HepG2 (cell line): ENCODE results near the gene ERP44. TPM values are rescaled to one million over a fixed set of nuclear protein-coding genes. Genes with fewer than 3 reads are reported as not detected.

Experiments used
- ATAC-seq: fragments of 200-7000 bp; cut with Tn5 transposase; 3 replicates; pipeline ENCODE4 v1.9.1; 2020; ENCODE audit warnings: mild to moderate bottlenecking, moderate library complexity
- Bru-seq: library from RNA; stranded (reverse); fragments of 400-500 nt; gene quantifications from one replicate; lab custom pipeline; 2021; lab: Mats Ljungman, UMichigan
- BruChase-seq, 2 experiments: library from RNA; stranded (reverse); fragments of 400-500 nt; gene quantifications; one replicate each; lab custom pipeline; 2021; lab: Mats Ljungman, UMichigan
- BruUV-seq: library from RNA; stranded (reverse); fragments of 400-500 nt; replicated peaks from 2 replicates; lab custom pipeline; 2021; lab: Mats Ljungman, UMichigan
- CTCF ChIA-PET: fragments of 300-600 bp; formaldehyde crosslinking; extraction: SDS; loops from one replicate; lab custom pipeline; 2021; ENCODE audit warnings: low total read pairs, inconsistent platforms, low intra/inter-chr PET ratio; lab: Yijun Ruan, JAX
- POLR2A ChIA-PET: fragments of 350-600 bp; sonication (Branson Sonifier 250); formaldehyde crosslinking; loops from one replicate; lab custom pipeline; 2020; ENCODE audit warnings: antibody characterized with exemption, inconsistent platforms; lab: Yijun Ruan, JAX
- DNase-seq: peaks from one replicate; pipeline ENCODE4 v3.0.0-alpha.2; 2015; ENCODE audit warnings: low spot score
- FAIRE-seq: peaks from 3 replicates; lab custom pipeline; 2011; peaks lifted over from hg19 to GRCh38; lab: Jason Lieb, UNC
- H2AFZ ChIP-seq: one replicate; pipeline ENCODE4 v1.6.1; 2011; ENCODE audit warnings: low read length, inconsistent platforms
- H3K27ac ChIP-seq: fragments of 300-600 bp; 3 replicates; pipeline ENCODE4 v1.8.0; 2011; ENCODE audit warnings: mixed run types, mild to moderate bottlenecking, mixed read lengths, low read length, inconsistent platforms; ENCODE audit not compliant: insufficient read depth; ENCODE audit errors: extremely low read length
- H3K27me3 ChIP-seq, 2 experiments: fragments of 200-600 bp in 1 of 2; 2 replicates in 1 of 2; 3 replicates in 1 of 2; pipeline versions ENCODE4 v1.6.0 to v1.8.0; 2011; ENCODE audit warnings: low read length in 2 of 2, mild to moderate bottlenecking in 2 of 2, moderate library complexity in 2 of 2, inconsistent platforms in 1 of 2; ENCODE audit not compliant: insufficient read depth in 2 of 2, control insufficient read depth in 1 of 2
- H3K36me3 ChIP-seq, 2 experiments: fragments of 200-600 bp in 1 of 2; replicated peaks in 1 of 2; 2 replicates in 1 of 2; 3 replicates in 1 of 2; pipeline versions ENCODE4 v1.5.1 to v1.8.0; 2011; ENCODE audit warnings: low read length in 2 of 2, inconsistent platforms in 1 of 2; ENCODE audit not compliant: insufficient read depth in 2 of 2, control insufficient read depth in 1 of 2
- H3K4me1 ChIP-seq: 2 replicates; pipeline ENCODE4 v1.5.1; 2012; ENCODE audit warnings: low read length, inconsistent platforms; ENCODE audit not compliant: insufficient read depth
- H3K4me2 ChIP-seq: 2 replicates; pipeline ENCODE4 v1.6.0; 2011; ENCODE audit warnings: low read depth, low read length, inconsistent platforms
- H3K4me3 ChIP-seq, 3 experiments: fragments of 200-600 bp in 1 of 3; sonication (generic), shearing (Covaris generic) in 1 of 3; replicated peaks in 1 of 3; 2 replicates each; pipeline ENCODE4 v1.5.1; 2011 to 2016; ENCODE audit warnings: low read length in 3 of 3, inconsistent platforms in 2 of 3, low read depth in 2 of 3, mild to moderate bottlenecking in 2 of 3, control low read depth in 1 of 3, mixed read lengths in 1 of 3; ENCODE audit not compliant: insufficient read depth in 1 of 3
- H3K79me2 ChIP-seq: one replicate; pipeline ENCODE4 v1.6.1; 2011; ENCODE audit warnings: low read length, inconsistent platforms; ENCODE audit not compliant: insufficient read depth
- H3K9ac ChIP-seq: 2 replicates; pipeline ENCODE4 v1.6.0; 2011; ENCODE audit warnings: mild to moderate bottlenecking, low read depth, low read length, inconsistent platforms; ENCODE audit not compliant: insufficient read depth
- H3K9me3 ChIP-seq: 2 replicates; pipeline ENCODE4 v1.5.1; 2012; ENCODE audit warnings: mild to moderate bottlenecking, low read length
- H4K20me1 ChIP-seq: 2 replicates; pipeline ENCODE4 v1.6.0; 2011; ENCODE audit warnings: inconsistent platforms, mild to moderate bottlenecking, low read length, moderate library complexity; ENCODE audit not compliant: insufficient read depth
- CREM ChIP-seq, 2 experiments: sonication (generic) in 1 of 2; formaldehyde crosslinking in 1 of 2; IDR thresholded peaks; 2 replicates each; pipeline versions ENCODE4 v1.4.0 to v1.6.1; 2016 to 2020; ENCODE audit warnings: antibody characterized with exemption in 1 of 2, mild to moderate bottlenecking in 1 of 2, missing genetic modification reagents in 1 of 2
- ETS1 ChIP-seq: sonication (generic); formaldehyde crosslinking; IDR thresholded peaks from 2 replicates; pipeline ENCODE4 v1.4.0; 2020; ENCODE audit warnings: missing genetic modification reagents
- HMG20B ChIP-seq: conservative IDR thresholded peaks from 2 replicates; pipeline ENCODE4 v1.6.1; 2016; ENCODE audit warnings: missing genetic modification reagents, missing compliant biosample characterization
- MATR3 ChIP-seq: sonication (generic); formaldehyde crosslinking; IDR thresholded peaks from 2 replicates; pipeline ENCODE4 v1.4.0; 2020; ENCODE audit warnings: missing genetic modification reagents
- PCBP2 ChIP-seq: fragments of 200-400 bp; formaldehyde crosslinking; optimal IDR thresholded peaks from 2 replicates; pipeline ENCODE3; 2018; ENCODE audit warnings: low read length, low read depth; ENCODE audit not compliant: poor library complexity, severe bottlenecking
- ZBTB25 ChIP-seq: IDR thresholded peaks from 2 replicates; pipeline ENCODE4 v1.6.1; 2018; ENCODE audit warnings: missing genetic modification reagents
- ZNF17 ChIP-seq: sonication (generic); formaldehyde crosslinking; IDR thresholded peaks from 2 replicates; pipeline ENCODE4 v1.5.0; 2020; ENCODE audit warnings: mild to moderate bottlenecking, missing genetic modification reagents
- ZNF329 ChIP-seq: sonication (generic); formaldehyde crosslinking; IDR thresholded peaks from 2 replicates; pipeline ENCODE4 v1.9.0; 2021; ENCODE audit warnings: low read depth, mild to moderate bottlenecking, missing genetic modification reagents
- ZNF790 ChIP-seq: sonication (generic); formaldehyde crosslinking; IDR thresholded peaks from 2 replicates; pipeline ENCODE4 v1.8.0; 2022; ENCODE audit warnings: missing genetic modification reagents, mild to moderate bottlenecking, borderline replicate concordance
- ZSCAN22 ChIP-seq: sonication (generic); formaldehyde crosslinking; IDR thresholded peaks from 2 replicates; pipeline ENCODE4 v1.4.0; 2020; ENCODE audit warnings: mild to moderate bottlenecking, missing genetic modification reagents
- whole genome bisulfite sequencing: methylation state at CpG from one replicate; pipeline ENCODE4 v1.1.6; 2017; ENCODE audit warnings: low lambda C conversion rate; 5-methylcytosine and 5-hydroxymethylcytosine counted together
- in situ Hi-C: cut with HindIII; loops from 2 replicates; pipeline ENCODE4 v1.10.0; 2017; ENCODE audit warnings: low pct_unique_long_range_greater_than_20kb; ENCODE audit not compliant: extremely low pct_ligation_motif_present
- intact Hi-C: fragments of 100-400 bp; cut with micrococcal nuclease; formaldehyde crosslinking; loops from one replicate; pipeline ENCODE4 v1.10.0; 2022; ENCODE audit not compliant: unreplicated experiment
- long read RNA-seq, 2 experiments: library from RNA in 1 of 2; library from polyadenylated mRNA in 1 of 2; stranded (forward) in 1 of 2; unstranded in 1 of 2; transcript quantifications; one replicate each; pipeline ENCODE4 v2.0.0, GENCODE V29; 2019 to 2022
- polyA minus RNA-seq, 3 experiments: library from RNA; depleted of rRNA, polyadenylated mRNA; stranded (reverse); fragments of >200 nt; gene quantifications; 2 replicates each; pipeline ENCODE4 v1.2.3, GENCODE V29; 2011; ENCODE audit warnings: low replicate concordance in 1 of 3
- polyA plus RNA-seq, 8 experiments: library from polyadenylated mRNA; depleted of rRNA in 3 of 8; stranded (reverse) in 7 of 8; unstranded in 1 of 8; fragments of >200 nt; fragmentation: Illumina TruSeq in 4 of 8; extraction: Trizol in 4 of 8; gene quantifications; 2 replicates each; pipeline versions ENCODE4 v1.2.1 to v1.2.3, GENCODE V29; 2011 to 2016; ENCODE audit warnings: low read depth in 4 of 8, missing spikeins in 1 of 8, mixed read lengths in 1 of 8; ENCODE audit not compliant: insufficient read depth in 1 of 8
- total RNA-seq, 5 experiments: library from RNA; depleted of rRNA; stranded (reverse); fragments of >200 nt; fragmentation: Illumina TruSeq; extraction: Trizol; gene quantifications; 2 replicates each; pipeline ENCODE4 v1.2.3, GENCODE V29; 2016; ENCODE audit warnings: low read depth in 1 of 5
- TF ChIP-seq, protein P1 (sequence below): sonication (generic); formaldehyde crosslinking; IDR thresholded peaks from 2 replicates; pipeline ENCODE4 v1.8.0; 2022; ENCODE audit warnings: missing genetic modification reagents, mild to moderate bottlenecking, borderline replicate concordance

ERP44 gene
- total RNA-seq (2016; rRNA removed; fragmentation: Illumina TruSeq; extraction: Trizol) (7.4 and 13.8 TPM in 2 replicates), polyA plus RNA-seq (2011; rRNA removed) (8.7 and 8.9 TPM in 2 replicates), polyA minus RNA-seq (2011; rRNA and poly(A)+ RNA removed; ENCODE audit: low replicate concordance) (2.5 and 5.5 TPM in 2 replicates), Bru-seq, nascent RNA (percentile 82 among the genes with signal in this experiment), BruChase-seq, experiment 1, labeled RNA remaining after a 6-hour chase (percentile 67 among the genes with signal in this experiment), BruChase-seq, experiment 2, labeled RNA remaining after a 2-hour chase (percentile 64 among the genes with signal in this experiment)
- 2.5 and 2.8 TPM in 2 replicates for total RNA-seq (2016; cell fraction: cytosol; rRNA removed; fragmentation: Illumina TruSeq; extraction: Trizol; ENCODE audit: low read depth)
- 6.9 and 14.1 TPM in 2 replicates for total RNA-seq (2016; cell fraction: insoluble cytoplasmic fraction; rRNA removed; fragmentation: Illumina TruSeq; extraction: Trizol)
- 3.3 and 4.0 TPM in 2 replicates for total RNA-seq (2016; cell fraction: membrane; rRNA removed; fragmentation: Illumina TruSeq; extraction: Trizol)
- 19.6 and 20.9 TPM in 2 replicates for total RNA-seq (2016; cell fraction: nucleus; rRNA removed; fragmentation: Illumina TruSeq; extraction: Trizol)
- 4.0 and 6.6 TPM in 2 replicates for polyA plus RNA-seq (2011; cell fraction: cytosol; rRNA removed)
- polyA plus RNA-seq (2011; cell fraction: nucleus; rRNA removed) = 4.1 and 4.8 TPM in 2 replicates
- 16.8 and 17.1 TPM in 2 replicates for polyA plus RNA-seq (2012)
- 3.8 TPM in 2 replicates for polyA plus RNA-seq (2016; cell fraction: cytosol; fragmentation: Illumina TruSeq; extraction: Trizol; ENCODE audit: low read depth)
- polyA plus RNA-seq (2016; cell fraction: insoluble cytoplasmic fraction; fragmentation: Illumina TruSeq; extraction: Trizol; ENCODE audit: low read depth) = 11.5 and 11.8 TPM in 2 replicates
- polyA plus RNA-seq (2016; cell fraction: membrane; fragmentation: Illumina TruSeq; extraction: Trizol; ENCODE audit: low read depth) = 4.2 and 4.3 TPM in 2 replicates
- polyA plus RNA-seq (2016; cell fraction: nucleus; fragmentation: Illumina TruSeq; extraction: Trizol; ENCODE audit: insufficient read depth, low read depth) = 30.3 and 33.8 TPM in 2 replicates
- 5.5 and 6.6 TPM in 2 replicates for polyA minus RNA-seq (2011; cell fraction: cytosol; rRNA and poly(A)+ RNA removed)
- 17.9 and 18.2 TPM in 2 replicates for polyA minus RNA-seq (2011; cell fraction: nucleus; rRNA and poly(A)+ RNA removed)
- long read RNA-seq, experiment 1, full-length matches to known transcripts = 105 of 114 reads
- long read RNA-seq, experiment 1, partial matches to known transcripts = 2 of 114 reads
- long read RNA-seq, experiment 1, other reads (novel, unspliced or antisense) = 7 of 114 reads
- long read RNA-seq, experiment 2, full-length matches to known transcripts = 95 of 171 reads
- long read RNA-seq, experiment 2, partial matches to known transcripts = 45 of 171 reads
- long read RNA-seq, experiment 2, other reads (novel, unspliced or antisense) = 31 of 171 reads

DNA sequence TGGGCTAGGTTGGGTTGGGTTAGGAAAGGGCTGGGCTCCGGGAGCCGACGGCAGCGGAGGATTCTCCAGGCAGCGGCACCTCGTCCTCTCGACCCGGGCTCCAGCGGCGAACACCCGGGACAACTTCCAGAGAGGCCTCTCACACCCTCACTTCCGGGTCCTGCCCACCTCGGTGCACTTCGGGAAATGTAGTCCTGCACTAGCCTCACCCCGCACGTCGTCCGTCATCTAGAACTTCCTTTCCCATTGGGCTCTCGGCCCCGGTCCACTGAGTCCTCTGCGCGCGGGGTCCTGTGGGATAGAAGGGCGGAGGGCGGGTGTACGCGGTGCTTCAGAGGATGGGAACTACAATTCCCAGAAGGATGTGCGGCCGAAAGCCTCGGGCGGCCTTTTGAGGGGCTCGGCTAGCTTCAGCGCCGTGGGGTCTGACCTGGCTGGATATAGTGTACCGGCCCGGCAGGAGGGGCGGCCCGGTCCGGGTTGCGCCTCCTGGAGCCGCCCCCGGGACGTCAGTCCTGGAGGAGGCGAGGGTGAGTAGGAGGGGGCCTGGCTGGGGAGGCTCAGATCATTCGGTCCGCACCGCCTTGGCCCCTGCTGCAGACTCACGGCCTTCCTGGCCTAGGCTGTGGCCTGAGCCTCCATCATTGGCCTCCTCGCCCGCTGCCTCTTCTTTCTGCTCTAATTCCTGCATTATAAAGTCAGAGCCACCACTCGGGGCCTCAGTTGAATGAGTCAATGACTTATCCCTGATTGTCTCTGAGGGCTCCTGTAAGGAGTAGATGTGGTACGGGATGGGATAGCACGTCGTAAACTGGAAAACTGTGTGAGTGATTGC is at the start of gene ERP44, which contains the start of gene INVS:
TSS of gene ERP44 (minus strand) at position 114 of the 835 bp plus-strand sequence. CDS start 160 bp downstream, outside the sequence.
TSS of gene INVS (plus strand) at position 357 of the 835 bp plus-strand sequence. CDS start 5,279 bp downstream, outside the sequence.
- Histone ChIP-seq H4K20me1 (peaks cover 11% of the 10 kb centered on the region; the same call in 1 of the 2 replicates), H3K79me2 (peaks cover 47% of the 10 kb centered on the region), H3K4me1 (peaks cover 31% of the 10 kb centered on the region), H2AFZ (peak within 1 kb of the TSS; percentile 71), H3K4me3 (peak within 1 kb of the TSS; percentile 81 to 100 (median 99)), H3K4me2 (peak within 1 kb of the TSS; percentile 84), H3K9me3 (no peaks in the 10 kb centered on the region), H3K27ac (peak within 1 kb of the TSS; percentile 90), H3K36me3 (peaks cover 0 to 3% of the 10 kb centered on the region in 2 experiments; a peak in 1 of 5 replicates), H3K27me3 (peaks cover 0 to 5% of the 10 kb centered on the region in 2 experiments; a peak in 1 of 5 replicates), H3K9ac (peak within 1 kb of the TSS; percentile 95)
- ChIA-PET POLR2A (interaction anchor here (1.0 to 1.3 kb wide), 4 partner anchors 12 to 877 kb away, joined by 3 to 4 read pairs (median 4); partner anchors contain the start of genes ALG2 and SEC61B), CTCF (no interaction called here)
- in situ Hi-C loops (no loop called here), intact Hi-C loops (loop anchor here (1.0 to 5.0 kb wide), 3 partner anchors 67 to 279 kb away; partner anchors contain the start of gene STX17)
- ATAC-seq (peak; percentile 96), DNase-seq (peak; percentile 98), FAIRE-seq (peak; percentile 96)
- 0% methylated on average over 22 of the region's 54 CpGs for WGBS
- BruUV-seq = no TSS peak
- TF ChIP-seq, protein P1, sequence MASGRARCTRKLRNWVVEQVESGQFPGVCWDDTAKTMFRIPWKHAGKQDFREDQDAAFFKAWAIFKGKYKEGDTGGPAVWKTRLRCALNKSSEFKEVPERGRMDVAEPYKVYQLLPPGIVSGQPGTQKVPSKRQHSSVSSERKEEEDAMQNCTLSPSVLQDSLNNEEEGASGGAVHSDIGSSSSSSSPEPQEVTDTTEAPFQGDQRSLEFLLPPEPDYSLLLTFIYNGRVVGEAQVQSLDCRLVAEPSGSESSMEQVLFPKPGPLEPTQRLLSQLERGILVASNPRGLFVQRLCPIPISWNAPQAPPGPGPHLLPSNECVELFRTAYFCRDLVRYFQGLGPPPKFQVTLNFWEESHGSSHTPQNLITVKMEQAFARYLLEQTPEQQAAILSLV = peak; percentile 23; the same call in 1 of the 2 replicates
- TF ChIP-seq ZNF329 (CRISPR knock-in tag) (0 out of 2 replicates have a peak, but pooled peaks have one; percentile 59), ZBTB25 (CRISPR knock-in tag) (no peak; the same call in 1 of the 2 replicates), ETS1 (no peak), PCBP2 (no peak), HMG20B (CRISPR knock-in tag) (no peak), ZSCAN22 (CRISPR knock-in tag) (no peak), ZNF17 (CRISPR knock-in tag) (no peak), CREM (IDR thresholded peaks at IDR 0.05) (peak; percentile 99), CREM (CRISPR knock-in tag; IDR thresholded peaks at IDR 0.05) (no peak), ZNF790 (CRISPR knock-in tag) (no peak), MATR3 (CRISPR knock-in tag) (no peak)
